Measurements from ENCODE around the gene SFMBT1. TPM values are rescaled to one million over a fixed set of nuclear protein-coding genes. Genes with fewer than 3 reads are reported as not detected.

The SFMBT1 gene
- total and polyA plus RNA-seq, 11 donors: 3.4 to 18.8 (median 14.3) TPM

GRCh38 chr3:53049987-53050386 is 4.1 kb upstream of the SFMBT1 start:
- ATAC-seq (no peak), DNase-seq (no peak)
- no peak overlapping the region for H3K27ac ChIP-seq
- WGBS, 4 donors: 81 to 87% (median 84%) methylated on average over 8 of the region's 8 CpGs
- intact Hi-C loops (cut with DNase I): loop anchor here in 1 of 10 donors (10.0 kb wide), 1 partner anchor 115 kb away; no protein-coding TSS in a partner anchor
- H3K4me1 ChIP-seq: peaks cover 0 to 11% (median 7%) of the 10 kb centered on the region in 12 donors
- no peaks in the 10 kb centered on the region for H3K27me3 ChIP-seq
- no peaks in the 10 kb centered on the region for H3K9me3 ChIP-seq
- TF ChIP-seq, protein P1, sequence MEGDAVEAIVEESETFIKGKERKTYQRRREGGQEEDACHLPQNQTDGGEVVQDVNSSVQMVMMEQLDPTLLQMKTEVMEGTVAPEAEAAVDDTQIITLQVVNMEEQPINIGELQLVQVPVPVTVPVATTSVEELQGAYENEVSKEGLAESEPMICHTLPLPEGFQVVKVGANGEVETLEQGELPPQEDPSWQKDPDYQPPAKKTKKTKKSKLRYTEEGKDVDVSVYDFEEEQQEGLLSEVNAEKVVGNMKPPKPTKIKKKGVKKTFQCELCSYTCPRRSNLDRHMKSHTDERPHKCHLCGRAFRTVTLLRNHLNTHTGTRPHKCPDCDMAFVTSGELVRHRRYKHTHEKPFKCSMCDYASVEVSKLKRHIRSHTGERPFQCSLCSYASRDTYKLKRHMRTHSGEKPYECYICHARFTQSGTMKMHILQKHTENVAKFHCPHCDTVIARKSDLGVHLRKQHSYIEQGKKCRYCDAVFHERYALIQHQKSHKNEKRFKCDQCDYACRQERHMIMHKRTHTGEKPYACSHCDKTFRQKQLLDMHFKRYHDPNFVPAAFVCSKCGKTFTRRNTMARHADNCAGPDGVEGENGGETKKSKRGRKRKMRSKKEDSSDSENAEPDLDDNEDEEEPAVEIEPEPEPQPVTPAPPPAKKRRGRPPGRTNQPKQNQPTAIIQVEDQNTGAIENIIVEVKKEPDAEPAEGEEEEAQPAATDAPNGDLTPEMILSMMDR (IDR thresholded peaks at IDR 0.05): no peak
- TF ChIP-seq POLR2A (IDR thresholded peaks at IDR 0.05): no peak
- no peak overlapping the region for H3K4me3 ChIP-seq
- no peaks in the 10 kb centered on the region for H3K36me3 ChIP-seq

- no peaks in the 10 kb centered on the region for H3K36me3 ChIP-seq
- TF ChIP-seq, protein P1 (IDR thresholded peaks at IDR 0.05): peak in 10 of 12 donors; percentile 6 to 61 (median 34)
- no peak for TF ChIP-seq POLR2A (IDR thresholded peaks at IDR 0.05)
- intact Hi-C loops (cut with DNase I): loop anchor here in 1 of 10 donors (10.0 kb wide), 1 partner anchor 112 kb away; no protein-coding TSS in a partner anchor
- peak overlapping the region; percentile 74 to 99 (median 95) for H3K4me3 ChIP-seq
- H3K9me3 ChIP-seq: no peaks in the 10 kb centered on the region
- ATAC-seq (peak in 3 of 4 donors; percentile 37 to 47 (median 38)), DNase-seq (peak; percentile 40 to 75 (median 51))
- peaks cover 0 to 24% (median 14%) of the 10 kb centered on the region in 12 donors for H3K4me1 ChIP-seq
- 4 to 8% (median 6%) methylated on average over 45 to 113 of the region's 113 CpGs for WGBS, 4 donors
- no peaks in the 10 kb centered on the region for H3K27me3 ChIP-seq
- H3K27ac ChIP-seq: peak overlapping the region in 10 of 12 donors; percentile 38 to 96 (median 90)
These were observed 598 bp upstream of the SFMBT1 start for GRCh38 chr3:53046171-53047170.

DNA sequence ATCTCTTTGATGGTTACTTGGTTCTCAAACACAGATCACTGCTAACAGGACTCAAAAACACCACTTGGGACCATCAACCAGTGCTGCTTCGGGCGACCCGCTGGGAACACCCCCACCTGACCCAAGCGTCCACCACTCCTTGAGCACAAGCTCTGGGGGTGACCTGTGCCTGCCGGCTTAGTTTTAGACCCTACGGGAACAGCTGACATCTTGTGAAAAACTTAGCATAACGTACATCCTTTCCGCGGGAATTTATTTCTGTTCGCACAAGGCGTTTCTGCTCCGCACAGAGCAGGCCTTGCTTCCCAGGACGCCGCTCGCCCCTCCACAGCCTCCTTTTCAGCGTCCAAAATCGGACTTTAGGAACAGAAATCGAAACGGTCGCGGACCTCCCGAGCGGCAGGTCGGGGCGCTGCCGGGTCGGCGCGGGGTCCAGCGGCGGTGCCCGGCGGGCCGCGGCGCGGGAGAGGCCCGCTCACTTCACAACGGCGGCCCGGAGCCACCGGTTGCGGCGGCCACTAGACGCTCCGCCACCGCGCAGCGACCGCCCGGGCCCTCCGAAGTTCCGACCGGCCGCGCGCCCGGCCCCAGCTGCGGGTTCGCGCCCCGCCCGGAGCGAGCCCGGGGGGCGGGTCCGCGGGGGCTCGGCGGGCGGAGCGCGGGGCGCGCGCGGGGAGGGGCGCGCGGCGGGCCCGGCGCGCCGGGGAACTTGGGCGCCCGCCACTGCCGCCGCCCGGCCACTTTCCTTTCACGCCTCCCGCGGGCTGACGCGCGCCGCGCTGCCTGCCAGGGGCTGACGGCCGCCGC is 959 bp downstream of the SFMBT1 start:
- Histone ChIP-seq H3K9me3 (no peaks in the 10 kb centered on the region), H3K27ac (peak overlapping the region; percentile 73 to 96 (median 89)), H3K4me3 (peak overlapping the region; percentile 65 to 99 (median 80)), H3K4me1 (peaks cover 0 to 38% (median 21%) of the 10 kb centered on the region in 12 donors), H3K36me3 (no peaks in the 10 kb centered on the region), H3K27me3 (no peaks in the 10 kb centered on the region)
- peak in 1 of 2 donors; percentile 41 for TF ChIP-seq POLR2A (IDR thresholded peaks at IDR 0.05)
- TF ChIP-seq, protein P1 (IDR thresholded peaks at IDR 0.05): no peak
- WGBS, 4 donors: 0 to 1% (median 1%) methylated on average over 58 to 101 of the region's 101 CpGs
- intact Hi-C loops (cut with DNase I): loop anchor here in 2 of 10 donors (5.0 to 10.0 kb wide), 2 partner anchors 110 to 148 kb away; partner anchors contain the start of gene STIMATE (in 1 of the 2)
- ATAC-seq: peak; percentile 35 to 73 (median 68)
- DNase-seq: peak; percentile 61 to 80 (median 73)

Data from heart left ventricle (tissue), 16 donors.